GM10266 (cell line): ENCODE results near the gene DBR1.

Source experiments
- DNase-seq: peaks from one replicate; pipeline ENCODE4 v3.0.0; 2012; ENCODE audit errors: extremely low spot score
- TF ChIP-seq, protein P1 (sequence below): IDR thresholded peaks from 2 replicates; pipeline ENCODE4 v1.5.1; 2012; ENCODE audit warnings: mild to moderate bottlenecking, low read depth; ENCODE audit not compliant: control insufficient read depth, insufficient read depth; ENCODE audit errors: missing control alignments

DBR1 gene

DNA sequence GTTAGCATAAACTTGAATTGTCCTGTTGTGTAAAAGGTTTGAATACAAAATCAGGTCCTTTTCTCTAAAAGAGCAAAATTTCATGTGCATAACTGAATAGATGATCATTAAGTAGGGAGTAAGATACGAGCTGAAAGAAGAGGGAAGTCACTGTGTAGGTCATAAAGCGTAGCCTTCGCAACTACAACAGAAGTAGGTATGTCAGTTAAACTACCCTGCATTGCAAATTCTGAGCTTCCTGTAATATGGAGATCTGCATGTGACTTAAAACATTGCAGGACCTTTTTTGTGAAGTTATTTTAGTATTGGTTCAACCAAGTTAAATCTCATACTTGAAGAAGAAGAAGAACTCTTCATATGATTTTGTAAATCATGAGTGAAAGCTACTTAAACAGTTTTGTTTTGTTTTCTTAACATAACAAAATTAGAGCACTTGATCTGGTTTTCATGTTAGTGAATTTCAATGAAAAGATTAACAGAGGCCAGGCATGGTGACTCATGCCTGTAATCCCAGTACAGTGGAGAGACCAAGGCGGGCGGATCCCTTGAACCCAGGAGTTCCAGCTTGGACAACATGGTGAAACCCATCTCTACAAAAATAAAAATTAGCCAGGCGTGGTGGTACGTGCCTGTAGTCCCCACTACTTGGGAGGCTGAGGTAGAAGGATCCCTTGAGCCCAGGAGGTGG, 38.8 kb upstream of the DBR1 start:
- DNase-seq, result no peak

GRCh38 chr3:138210528-138210927, 35.8 kb upstream of the DBR1 start:
- TF ChIP-seq, protein P1, sequence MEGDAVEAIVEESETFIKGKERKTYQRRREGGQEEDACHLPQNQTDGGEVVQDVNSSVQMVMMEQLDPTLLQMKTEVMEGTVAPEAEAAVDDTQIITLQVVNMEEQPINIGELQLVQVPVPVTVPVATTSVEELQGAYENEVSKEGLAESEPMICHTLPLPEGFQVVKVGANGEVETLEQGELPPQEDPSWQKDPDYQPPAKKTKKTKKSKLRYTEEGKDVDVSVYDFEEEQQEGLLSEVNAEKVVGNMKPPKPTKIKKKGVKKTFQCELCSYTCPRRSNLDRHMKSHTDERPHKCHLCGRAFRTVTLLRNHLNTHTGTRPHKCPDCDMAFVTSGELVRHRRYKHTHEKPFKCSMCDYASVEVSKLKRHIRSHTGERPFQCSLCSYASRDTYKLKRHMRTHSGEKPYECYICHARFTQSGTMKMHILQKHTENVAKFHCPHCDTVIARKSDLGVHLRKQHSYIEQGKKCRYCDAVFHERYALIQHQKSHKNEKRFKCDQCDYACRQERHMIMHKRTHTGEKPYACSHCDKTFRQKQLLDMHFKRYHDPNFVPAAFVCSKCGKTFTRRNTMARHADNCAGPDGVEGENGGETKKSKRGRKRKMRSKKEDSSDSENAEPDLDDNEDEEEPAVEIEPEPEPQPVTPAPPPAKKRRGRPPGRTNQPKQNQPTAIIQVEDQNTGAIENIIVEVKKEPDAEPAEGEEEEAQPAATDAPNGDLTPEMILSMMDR, result no peak
- no peak for DNase-seq

More for the DNA sequence above, 38.8 kb upstream of the DBR1 start:
- TF ChIP-seq, protein P1, result no peak

DNA sequence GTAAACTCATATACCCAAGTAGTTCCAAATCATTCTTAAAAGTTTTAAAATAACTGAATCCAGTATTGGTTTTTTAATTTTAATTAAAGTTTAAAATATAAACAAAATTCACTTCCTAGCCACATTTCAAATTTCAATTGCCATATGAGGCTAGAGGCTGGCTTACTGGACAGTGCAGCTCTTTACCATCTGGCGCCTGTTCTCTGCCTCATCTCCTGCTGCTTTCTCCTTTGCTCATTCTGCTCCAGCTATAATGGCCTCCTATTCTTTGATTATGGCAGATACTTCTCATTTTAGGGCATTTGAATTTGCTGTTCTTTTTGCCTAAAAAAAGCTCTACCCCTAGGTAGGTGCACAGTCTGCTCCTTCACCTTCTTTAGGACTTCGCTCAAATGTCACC, 31.5 kb upstream of the DBR1 start:
- TF ChIP-seq, protein P1, result no peak

GRCh38 chr3:138205527-138205926, 30.8 kb upstream of the DBR1 start:
- no peak for DNase-seq
- TF ChIP-seq, protein P1, result no peak

More for the DNA sequence above, 31.5 kb upstream of the DBR1 start:
- no peak for DNase-seq

- TF ChIP-seq, protein P1, result no peak
- DNase-seq, result no peak
These were observed 29.2 kb upstream of the DBR1 start for GRCh38 chr3:138203938-138204337.

- no peak for DNase-seq
- TF ChIP-seq, protein P1, result no peak
These were observed 28.4 kb upstream of the DBR1 start for GRCh38 chr3:138202945-138203701.

DNA sequence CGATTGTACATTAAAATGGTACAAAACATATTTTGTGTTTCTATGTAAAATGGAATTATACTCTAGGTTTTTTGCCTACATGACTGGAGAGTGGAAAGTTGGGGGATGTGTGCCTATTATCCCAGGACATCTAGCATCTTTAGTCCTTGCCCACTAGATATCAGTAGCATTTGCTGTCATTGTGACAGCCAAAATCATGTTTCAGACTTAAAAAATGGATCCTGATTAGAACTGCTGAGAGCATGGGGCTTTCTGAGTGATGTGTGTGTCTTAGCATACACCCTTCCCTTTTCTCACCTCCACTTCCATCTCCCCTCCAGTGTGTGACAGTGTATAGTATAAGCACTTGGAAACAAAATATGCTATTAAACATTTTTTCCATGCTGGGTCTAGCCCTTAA, 25.7 kb upstream of the DBR1 start:
- TF ChIP-seq, protein P1, result no peak
- no peak for DNase-seq
